Measurements from ENCODE around the gene NDUFV1.
"Not testable (repeated sequence)": the region's sequence is repeated elsewhere in the genome, so short reads cannot be mapped to it uniquely, and the experiment has no call there.

Gene NDUFV1

GRCh38 chr11:67612751-67613150, 6.0 kb downstream of the NDUFV1 start:
- no peak for DNase-seq

GRCh38 chr11:67613313-67613959, 6.7 kb downstream of the NDUFV1 start:
- DNase-seq, result no peak

- no peak for DNase-seq
These were observed 7.4 kb downstream of the NDUFV1 start for GRCh38 chr11:67613960-67614715.

- DNase-seq, result no peak
These were observed 8.3 kb downstream of the NDUFV1 start for GRCh38 chr11:67614730-67615714.

- no peak for DNase-seq
These were observed 9.1 kb downstream of the NDUFV1 start for GRCh38 chr11:67615728-67616430.

GRCh38 chr11:67616431-67617242, 9.9 kb downstream of the NDUFV1 start:
- DNase-seq, result no peak

GRCh38 chr11:67617243-67617953, 10.7 kb downstream of the NDUFV1 start:
- DNase-seq, result no peak

- not testable (repeated sequence) for DNase-seq
These were observed 12.3 kb downstream of the NDUFV1 start for GRCh38 chr11:67618901-67619659.

- DNase-seq, result not testable (repeated sequence)
These were observed 13.2 kb downstream of the NDUFV1 start for GRCh38 chr11:67619683-67620618.

GRCh38 chr11:67620621-67621020, 13.9 kb downstream of the NDUFV1 start:
- DNase-seq, result not testable (repeated sequence)

- DNase-seq, result not testable (repeated sequence)
These were observed 15.2 kb downstream of the NDUFV1 start for GRCh38 chr11:67621928-67622327.

GRCh38 chr11:67622905-67623304, 16.2 kb downstream of the NDUFV1 start:
- DNase-seq, result not testable (repeated sequence)

- not testable (repeated sequence) for DNase-seq
These were observed 17.1 kb downstream of the NDUFV1 start for GRCh38 chr11:67623795-67624194.

- not testable (repeated sequence) for DNase-seq
These were observed 19.5 kb downstream of the NDUFV1 start for GRCh38 chr11:67626131-67626833.

- no peak for DNase-seq
These were observed 20.2 kb downstream of the NDUFV1 start for GRCh38 chr11:67626970-67627369.

- no peak for DNase-seq
These were observed 20.7 kb downstream of the NDUFV1 start for GRCh38 chr11:67627441-67627811.

GRCh38 chr11:67627812-67628624, 21.3 kb downstream of the NDUFV1 start:
- DNase-seq, result no peak

All from NCI-H2029 treated with DMSO at 0.1 percent for 48 hours (cell line).